ENCODE measurements around the gene PPP1R3E. TPM values are rescaled to one million over a fixed set of nuclear protein-coding genes. Genes with fewer than 3 reads are reported as not detected.

The PPP1R3E gene
- total and polyA plus RNA-seq, 2 of the 13 experiments (the other 11 are each of a cell fraction or from before 2014, with no cell fraction given) = 16.5 to 26.5 TPM

- TF ChIP-seq KDM3A (CRISPR knock-in tag; IDR thresholded peaks at IDR 0.05; ENCODE audit: low read depth) (peak; percentile 86; the same call in 1 of the 2 replicates), ZNF142 (CRISPR knock-in tag; IDR thresholded peaks at IDR 0.05) (peak; percentile 73; the same call in 1 of the 2 replicates), MXD4 (CRISPR knock-in tag; IDR thresholded peaks at IDR 0.05) (peak; percentile 86), CREB3 (CRISPR knock-in tag; IDR thresholded peaks at IDR 0.05) (peak; percentile 29; the same call in 1 of the 2 replicates), ZMAT5 (CRISPR knock-in tag; IDR thresholded peaks at IDR 0.05; ENCODE audit: borderline replicate concordance, low read depth) (no peak), PRMT3 (CRISPR knock-in tag; IDR thresholded peaks at IDR 0.05; ENCODE audit: borderline replicate concordance, low read depth) (no peak), ZNF720 (CRISPR knock-in tag; IDR thresholded peaks at IDR 0.05) (no peak), ARID3A (IDR thresholded peaks at IDR 0.05; ENCODE audit: low read depth, low read length) (peak; percentile 8; the same call in 1 of the 2 replicates), GFI1 (CRISPR knock-in tag; IDR thresholded peaks at IDR 0.05; ENCODE audit: borderline replicate concordance) (no peak; the same call in 1 of the 2 replicates), RFXANK (CRISPR knock-in tag; IDR thresholded peaks at IDR 0.05) (peak; percentile 92), ZNF256 (CRISPR knock-in tag; conservative IDR thresholded peaks at IDR 0.05) (no peak), RFX5 (IDR thresholded peaks at IDR 0.05; ENCODE audit: low read depth, low read length) (peak; percentile 83), ZNF550 (CRISPR knock-in tag; IDR thresholded peaks at IDR 0.05; ENCODE audit: borderline replicate concordance) (0 out of 2 replicates have a peak, but pooled peaks have one; percentile 24), HNF1B (CRISPR knock-in tag; IDR thresholded peaks at IDR 0.05) (peak; percentile 48; the same call in 1 of the 2 replicates), ZSCAN30 (CRISPR knock-in tag; IDR thresholded peaks at IDR 0.05) (no peak), FOXA1 (IDR thresholded peaks at IDR 0.05) (no peak), FOXA1 (CRISPR knock-in tag; IDR thresholded peaks at IDR 0.05) (no peak), ZNF337 (CRISPR knock-in tag; IDR thresholded peaks at IDR 0.05; ENCODE audit: borderline replicate concordance, low read depth) (no peak), EZH2 (conservative IDR thresholded peaks at IDR 0.05; ENCODE audit: low read depth, low read length) (no peak)
Measured at GRCh38 chr14:23286020-23286901, 16.4 kb downstream of the PPP1R3E start, which contains the start of gene HOMEZ (continued).
